ENCODE results near the gene GSTM4.
"Not testable (repeated sequence)": the region's sequence is repeated elsewhere in the genome, so short reads cannot be mapped to it uniquely, and the experiment has no call there.

DNA sequence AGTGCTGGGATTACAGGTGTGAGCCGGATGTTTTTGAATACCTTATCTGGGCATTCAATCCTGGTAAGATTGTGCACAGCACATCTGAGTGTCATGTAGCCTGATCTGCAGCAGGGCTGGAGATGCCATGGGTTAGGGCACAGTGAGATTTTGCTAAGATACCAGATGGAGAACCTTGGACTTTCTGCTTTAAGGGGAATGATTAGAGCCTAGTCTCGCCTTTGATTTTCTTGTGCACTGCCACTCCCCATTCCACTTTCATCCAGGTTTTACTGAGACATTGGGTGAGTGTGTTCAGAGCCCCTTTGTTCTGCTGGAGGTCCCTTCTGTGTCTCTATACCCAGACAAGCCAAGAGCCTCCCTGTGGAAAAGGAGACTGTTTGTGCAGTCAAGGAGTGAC lies 18.0 kb downstream of the GSTM4 start:
- not testable (repeated sequence) for TF ChIP-seq POLR2A, POLR2AphosphoS5, EP300 (IDR thresholded peaks at IDR 0.05)
- TF ChIP-seq, protein P1, sequence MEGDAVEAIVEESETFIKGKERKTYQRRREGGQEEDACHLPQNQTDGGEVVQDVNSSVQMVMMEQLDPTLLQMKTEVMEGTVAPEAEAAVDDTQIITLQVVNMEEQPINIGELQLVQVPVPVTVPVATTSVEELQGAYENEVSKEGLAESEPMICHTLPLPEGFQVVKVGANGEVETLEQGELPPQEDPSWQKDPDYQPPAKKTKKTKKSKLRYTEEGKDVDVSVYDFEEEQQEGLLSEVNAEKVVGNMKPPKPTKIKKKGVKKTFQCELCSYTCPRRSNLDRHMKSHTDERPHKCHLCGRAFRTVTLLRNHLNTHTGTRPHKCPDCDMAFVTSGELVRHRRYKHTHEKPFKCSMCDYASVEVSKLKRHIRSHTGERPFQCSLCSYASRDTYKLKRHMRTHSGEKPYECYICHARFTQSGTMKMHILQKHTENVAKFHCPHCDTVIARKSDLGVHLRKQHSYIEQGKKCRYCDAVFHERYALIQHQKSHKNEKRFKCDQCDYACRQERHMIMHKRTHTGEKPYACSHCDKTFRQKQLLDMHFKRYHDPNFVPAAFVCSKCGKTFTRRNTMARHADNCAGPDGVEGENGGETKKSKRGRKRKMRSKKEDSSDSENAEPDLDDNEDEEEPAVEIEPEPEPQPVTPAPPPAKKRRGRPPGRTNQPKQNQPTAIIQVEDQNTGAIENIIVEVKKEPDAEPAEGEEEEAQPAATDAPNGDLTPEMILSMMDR (IDR thresholded peaks at IDR 0.05) = not testable (repeated sequence)
